Dedifferentiated amniotic fluid mesenchymal stem cell (primary cell): ENCODE results near the gene ASIC1.
"Not testable (repeated sequence)": the region's sequence is repeated elsewhere in the genome, so short reads cannot be mapped to it uniquely, and the experiment has no call there.

Experiments
- DNase-seq: peaks from one replicate; pipeline ENCODE4 v3.0.0-alpha.2; 2016; ENCODE audit errors: extremely low spot score

ASIC1 gene

DNA sequence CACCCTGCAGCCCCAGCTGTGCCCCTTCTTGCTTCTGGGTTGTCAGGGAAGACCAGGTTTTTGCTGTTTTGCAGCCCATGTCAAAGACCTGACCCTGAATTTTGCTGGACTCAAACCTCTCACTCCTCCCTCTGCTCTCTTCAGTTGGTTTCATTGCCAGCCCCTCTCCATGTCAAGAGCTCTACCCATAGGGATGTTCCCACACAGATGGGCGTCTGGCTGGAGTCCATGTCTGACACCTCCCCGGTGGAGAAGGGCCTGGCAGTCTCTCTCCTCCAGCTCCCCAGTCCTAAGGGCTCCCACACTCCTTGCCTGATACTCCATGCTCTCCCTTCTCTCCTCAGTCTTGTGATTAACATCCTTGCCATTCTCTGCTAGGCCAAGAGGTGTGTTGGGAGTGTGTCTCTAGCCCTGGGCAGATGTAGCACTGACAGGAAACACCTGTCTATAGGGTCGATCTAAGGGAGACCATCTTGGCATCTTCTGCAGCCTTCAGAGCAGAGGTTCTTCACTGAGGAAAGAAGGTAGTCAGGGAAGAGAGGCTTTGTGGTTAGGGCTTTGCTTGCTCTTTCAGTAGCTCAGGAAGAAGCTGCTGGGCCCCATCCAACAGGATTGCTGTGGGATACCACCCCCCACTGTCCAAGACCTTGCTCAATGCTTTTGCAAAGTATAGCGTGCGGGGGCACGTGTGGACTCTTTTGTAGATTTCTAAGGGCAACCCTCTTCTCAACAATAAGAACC is 4.7 kb downstream of the ASIC1 start:
- DNase-seq = no peak

DNA sequence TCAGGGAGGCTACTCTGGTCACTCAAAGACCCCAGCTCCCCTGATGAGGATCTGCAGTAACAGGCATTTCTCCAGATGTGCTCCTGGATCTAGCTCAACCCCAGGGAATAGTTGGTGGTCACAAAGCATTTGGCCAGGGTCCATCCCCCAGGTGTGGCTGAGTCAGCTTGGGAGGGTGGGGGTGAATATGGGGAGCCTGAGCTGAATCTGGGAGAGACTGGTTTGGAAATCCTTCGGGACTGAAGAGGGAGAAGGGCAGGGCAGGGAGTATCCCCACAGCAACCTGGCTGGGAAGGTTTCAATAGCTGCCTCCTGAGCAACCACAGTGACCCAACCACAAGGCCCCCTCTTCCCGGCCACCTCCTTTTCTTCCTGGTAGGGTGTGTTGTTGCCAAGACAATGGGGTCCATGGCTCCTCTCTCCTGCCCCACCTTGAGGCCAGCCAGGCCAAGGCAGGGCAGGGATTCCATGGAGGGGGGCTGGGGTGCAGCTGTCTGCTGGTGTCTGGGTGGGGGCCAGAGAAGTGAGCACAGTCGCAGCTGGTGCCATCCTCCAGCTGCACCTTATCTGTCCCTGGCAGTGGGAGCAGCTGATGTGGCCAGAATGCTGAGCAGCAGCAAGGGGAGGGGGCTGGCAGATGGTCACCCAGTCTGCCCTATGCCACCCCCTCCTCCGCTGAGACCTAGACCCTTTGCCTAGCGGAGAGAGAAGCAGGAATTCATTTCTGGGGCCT is 5.5 kb downstream of the ASIC1 start:
- DNase-seq = no peak

DNA sequence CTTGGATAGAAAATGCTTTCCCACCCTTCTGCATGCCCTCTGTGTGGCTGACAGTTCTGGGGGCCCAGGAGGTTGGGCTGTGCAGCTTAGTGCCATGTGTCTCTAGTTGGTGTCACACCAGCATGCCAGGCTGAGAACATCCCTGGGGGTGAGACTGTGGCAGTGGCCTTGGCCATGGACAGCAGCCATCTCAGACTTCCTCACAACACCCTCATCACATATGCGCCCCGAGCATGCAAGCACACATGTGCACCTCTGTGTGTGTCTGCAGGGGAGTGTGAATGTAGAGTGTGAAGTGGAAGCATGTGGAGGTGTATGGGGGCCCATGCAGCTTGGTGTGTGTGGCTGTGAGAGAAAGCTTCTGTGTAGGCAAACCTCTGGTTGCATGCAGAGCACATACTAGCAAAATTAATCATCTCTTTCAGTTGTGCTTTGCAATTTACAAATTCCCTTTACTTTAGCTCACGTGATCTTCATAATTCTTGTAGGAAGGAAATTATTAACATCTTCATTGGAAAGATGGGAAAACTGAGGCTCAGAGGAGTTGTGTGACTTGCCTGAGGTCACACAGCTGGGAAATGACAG is 8.4 kb downstream of the ASIC1 start:
- no peak for DNase-seq

DNA sequence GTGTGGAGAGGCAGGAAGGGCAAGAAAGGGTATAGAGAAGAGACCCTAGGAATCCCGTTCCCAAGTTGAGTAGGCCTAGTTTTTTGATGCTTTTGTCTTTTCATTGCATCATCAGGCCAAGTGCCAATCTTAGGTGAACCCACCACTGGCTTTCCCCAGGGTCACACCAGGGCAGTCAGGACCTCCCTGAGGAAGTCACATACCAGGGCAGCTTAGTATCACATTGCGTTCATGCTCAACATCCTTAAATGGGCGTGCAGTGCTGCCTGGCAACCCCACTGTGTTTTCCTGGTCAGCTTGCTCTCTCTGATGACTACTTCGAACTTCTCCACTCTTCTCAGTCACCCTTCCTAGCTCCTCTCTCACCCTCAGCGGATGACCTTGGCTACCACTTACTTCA is 9.0 kb downstream of the ASIC1 start:
- DNase-seq = peak; percentile 81

DNA sequence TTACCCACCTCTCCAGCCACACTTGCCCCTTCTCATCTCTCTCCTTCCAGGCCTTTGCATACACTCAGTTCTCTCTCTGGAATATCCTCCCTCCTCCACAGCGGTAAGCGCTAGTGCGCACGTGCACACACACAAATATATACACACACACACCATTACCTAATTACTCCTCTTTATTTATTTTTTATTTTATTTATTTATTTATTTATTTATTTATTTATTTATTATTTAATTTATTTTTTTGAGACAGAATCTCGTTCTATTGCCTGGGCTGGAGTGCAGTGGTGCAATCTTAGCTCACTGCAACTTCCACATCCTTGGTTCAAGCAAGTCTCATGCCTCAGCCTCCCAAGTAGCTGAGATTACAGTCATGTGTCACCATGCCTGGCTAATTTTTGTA is 11.7 kb downstream of the ASIC1 start:
- no peak for DNase-seq

DNA sequence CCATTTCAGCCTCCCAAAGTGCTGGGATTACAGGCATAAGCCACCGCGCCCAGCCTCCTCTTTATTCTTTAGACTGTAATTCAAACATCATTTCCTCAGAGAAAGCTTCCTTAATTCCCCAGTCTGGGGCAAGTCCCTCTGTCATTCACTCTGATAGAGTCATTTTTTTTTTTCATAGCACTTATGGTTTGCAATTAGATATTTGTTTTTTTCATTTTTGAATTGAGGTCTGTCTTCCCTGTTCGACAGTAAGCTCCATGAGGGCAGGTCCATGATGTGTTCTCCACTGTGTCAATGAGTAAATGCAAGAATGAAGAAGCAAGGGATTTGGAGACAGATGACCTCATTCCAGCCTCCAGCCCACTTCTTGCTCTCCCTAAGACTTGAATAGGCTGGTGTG is 12.1 kb downstream of the ASIC1 start:
- no peak for DNase-seq

DNA sequence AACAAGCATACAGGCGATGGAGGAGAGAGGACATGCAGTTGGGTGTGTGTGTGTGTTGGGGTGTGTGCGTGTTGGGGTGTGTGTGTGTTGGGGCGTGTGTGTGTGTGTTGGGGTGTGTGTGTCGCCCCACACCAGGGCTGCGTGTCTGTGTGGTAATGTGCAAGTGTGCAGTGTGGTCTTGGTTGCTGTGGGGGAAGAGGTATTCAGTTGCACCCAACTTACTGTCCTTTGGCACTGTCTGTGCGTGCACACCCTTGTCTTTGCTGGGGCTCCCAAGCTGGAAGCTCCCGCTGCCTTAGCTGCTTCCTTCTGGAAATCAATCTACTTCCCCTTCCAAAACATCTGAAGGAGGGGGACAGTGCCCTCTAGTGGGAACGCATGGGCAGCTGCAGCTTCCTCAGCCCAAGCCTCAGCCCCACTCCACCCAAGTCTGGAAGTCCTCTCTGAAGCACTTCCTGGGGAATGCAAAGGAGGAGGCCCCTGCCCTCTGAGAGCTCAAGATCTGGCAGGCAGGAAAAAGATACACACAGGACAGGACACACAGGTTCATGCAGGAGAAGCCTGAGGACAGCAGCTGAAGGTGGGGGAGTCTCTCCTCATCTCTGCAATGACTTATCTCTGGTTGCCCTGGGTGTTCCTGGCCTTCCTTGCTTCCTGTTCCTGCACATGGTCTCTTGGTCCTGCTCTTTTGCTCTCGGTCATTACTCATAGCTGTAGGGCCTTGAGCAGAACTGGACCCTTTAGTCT is 13.1 kb downstream of the ASIC1 start:
- DNase-seq = peak; percentile 87

DNA sequence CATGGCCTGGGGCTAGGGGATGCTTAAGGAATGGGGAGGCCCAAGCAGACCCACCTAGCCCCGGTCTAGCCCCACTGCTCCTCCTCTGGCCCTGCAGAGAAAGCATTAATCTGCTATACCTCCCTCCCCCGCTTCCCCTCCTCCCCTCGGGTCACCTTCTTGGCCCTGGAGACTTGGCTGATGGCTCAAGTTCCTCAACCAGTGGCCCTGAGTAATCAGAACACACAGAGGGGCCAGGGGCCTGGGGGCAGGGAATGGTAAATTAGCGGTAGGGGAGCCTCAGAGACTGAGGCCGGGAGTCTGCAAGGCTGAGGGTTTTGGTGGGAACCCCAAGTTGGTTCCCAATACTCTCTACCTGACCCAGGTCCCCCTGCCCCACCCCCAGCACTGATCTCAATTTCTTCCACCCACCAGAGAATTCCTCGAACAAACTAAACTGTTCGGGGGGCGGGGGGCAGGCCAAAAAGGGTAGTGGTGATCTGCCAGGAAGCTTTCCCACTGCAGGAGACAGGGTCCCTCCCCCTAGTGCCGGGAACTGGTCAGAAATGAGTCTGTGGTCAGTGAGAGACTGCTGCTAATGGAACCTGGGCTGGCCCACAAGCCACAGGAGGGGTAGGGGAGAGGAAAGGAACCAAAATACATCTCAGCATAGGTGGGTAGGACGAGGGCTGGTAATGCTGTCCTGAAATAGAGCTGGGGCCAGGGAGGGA is 15.0 kb downstream of the ASIC1 start:
- no peak for DNase-seq

DNA sequence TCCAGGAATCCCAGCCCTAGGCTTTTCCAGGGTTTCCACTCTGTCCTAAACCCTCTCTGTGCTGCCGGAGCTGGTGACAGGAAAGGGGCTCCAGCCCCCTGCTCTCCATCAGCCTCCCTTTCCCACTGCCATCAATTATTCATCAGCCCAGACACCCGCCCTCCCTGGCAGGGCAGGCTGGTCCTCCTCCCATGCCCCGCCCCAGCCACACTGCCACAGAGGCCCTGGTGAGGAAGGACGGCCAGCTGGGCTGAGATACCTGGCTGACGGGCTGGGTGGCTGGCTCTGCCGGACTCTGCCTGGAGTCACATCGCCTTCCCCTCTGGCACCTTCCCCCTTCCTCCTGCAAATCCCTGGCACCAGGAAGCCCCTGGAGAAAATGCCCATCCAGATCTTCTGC is 15.8 kb downstream of the ASIC1 start:
- DNase-seq = no peak

DNA sequence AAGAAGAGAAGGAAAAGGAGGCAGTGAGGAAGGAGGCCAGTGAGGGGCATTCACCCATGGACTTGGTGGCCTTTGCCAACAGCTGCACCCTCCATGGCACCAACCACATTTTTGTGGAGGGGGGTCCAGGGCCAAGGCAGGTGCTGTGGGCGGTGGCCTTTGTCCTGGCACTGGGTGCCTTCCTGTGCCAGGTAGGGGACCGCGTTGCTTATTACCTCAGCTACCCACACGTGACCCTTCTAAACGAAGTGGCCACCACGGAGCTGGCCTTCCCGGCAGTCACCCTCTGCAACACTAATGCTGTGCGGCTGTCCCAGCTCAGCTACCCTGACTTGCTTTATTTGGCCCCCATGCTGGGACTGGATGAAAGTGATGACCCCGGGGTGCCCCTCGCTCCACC is 16.3 kb downstream of the ASIC1 start:
- no peak for DNase-seq

DNA sequence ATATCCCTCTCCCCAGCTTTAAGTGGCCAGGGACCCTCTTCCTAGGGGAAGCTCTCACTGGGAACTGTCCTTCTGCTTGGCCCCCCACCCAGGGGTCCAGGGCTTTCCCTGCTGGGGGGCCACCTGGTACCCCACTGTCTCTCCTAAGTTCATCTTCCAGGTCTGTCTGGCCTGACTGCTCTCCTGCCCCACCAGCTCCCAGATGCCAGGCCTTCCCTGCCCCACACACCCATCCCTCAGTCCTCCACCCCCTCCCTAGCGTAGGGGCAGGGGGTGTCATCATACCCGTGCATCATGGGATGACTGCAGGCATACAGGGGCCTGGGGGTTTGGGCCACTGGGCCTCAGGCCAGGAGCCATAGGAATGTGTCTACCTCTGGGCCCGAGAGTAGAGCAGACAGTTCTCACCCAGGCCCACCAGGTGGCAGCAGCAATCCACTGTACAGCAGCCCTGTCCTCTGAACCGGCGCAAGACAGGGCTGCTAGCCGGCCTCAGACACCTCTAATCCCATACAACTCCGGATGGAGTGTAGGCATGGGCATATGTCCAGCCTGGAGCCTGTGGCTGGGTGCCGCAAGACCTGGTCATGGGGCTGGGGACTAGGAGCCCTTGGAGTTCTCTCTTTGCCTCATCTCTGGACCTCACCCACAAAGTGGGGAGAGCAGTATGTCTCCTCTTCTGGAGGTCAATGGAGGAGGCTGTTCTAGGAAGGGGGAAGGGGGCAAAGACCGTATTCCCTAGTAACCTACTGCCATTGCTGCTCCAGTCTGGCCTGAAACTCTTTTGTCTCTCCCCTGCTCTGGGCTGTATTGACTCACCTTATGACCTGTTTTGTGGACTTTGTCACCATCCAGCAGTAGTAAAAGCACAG is 17.8 kb downstream of the ASIC1 start:
- peak; percentile 81 for DNase-seq

DNA sequence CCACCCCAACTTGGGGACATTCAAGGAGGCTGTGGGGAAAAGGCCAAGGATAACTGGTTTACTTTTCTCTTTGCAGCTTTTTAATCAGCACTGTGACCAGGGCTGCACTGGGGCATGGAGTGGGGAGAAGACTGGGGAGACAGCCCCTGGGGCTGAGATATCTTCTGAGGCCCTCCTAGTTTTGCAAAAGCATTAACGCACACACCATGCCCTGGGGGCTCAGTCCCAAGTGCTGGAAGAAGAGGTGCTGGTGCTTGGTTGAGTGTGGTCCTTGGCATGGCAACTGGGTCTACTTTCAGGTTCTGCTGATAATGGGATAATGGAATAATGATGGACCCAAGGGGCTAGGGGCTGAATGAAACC is 18.4 kb downstream of the ASIC1 start:
- no peak for DNase-seq

DNA sequence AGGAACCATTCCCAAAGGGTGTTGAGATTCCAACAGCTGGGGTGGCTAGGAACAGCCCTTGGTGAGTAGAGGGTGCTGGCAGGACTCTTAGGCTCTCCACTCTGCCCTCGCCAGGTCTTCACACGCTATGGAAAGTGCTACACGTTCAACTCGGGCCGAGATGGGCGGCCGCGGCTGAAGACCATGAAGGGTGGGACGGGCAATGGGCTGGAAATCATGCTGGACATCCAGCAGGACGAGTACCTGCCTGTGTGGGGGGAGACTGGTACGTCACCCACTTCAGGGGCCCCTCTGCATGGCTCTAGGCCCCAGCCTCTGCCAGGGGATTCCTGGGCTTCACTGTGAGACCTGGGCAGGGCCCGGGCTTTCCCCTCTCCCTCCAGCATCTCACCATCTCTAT is 19.7 kb downstream of the ASIC1 start:
- DNase-seq = no peak

DNA sequence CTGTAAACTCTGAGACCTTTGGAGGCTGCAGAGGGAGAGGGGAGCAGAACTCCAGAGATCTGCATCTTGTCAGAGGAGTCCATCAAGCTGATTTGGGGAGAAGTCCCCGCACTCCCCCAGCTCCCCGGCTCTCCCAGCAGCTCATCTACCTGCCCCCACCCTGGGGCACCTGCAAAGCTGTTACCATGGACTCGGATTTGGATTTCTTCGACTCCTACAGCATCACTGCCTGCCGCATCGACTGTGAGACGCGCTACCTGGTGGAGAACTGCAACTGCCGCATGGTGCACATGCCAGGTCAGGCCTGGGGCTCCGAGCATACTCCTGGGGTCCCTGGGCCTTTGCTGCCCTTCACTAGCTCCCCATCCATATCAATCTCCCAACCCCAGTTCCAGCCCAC is 20.9 kb downstream of the ASIC1 start:
- no peak for DNase-seq

DNA sequence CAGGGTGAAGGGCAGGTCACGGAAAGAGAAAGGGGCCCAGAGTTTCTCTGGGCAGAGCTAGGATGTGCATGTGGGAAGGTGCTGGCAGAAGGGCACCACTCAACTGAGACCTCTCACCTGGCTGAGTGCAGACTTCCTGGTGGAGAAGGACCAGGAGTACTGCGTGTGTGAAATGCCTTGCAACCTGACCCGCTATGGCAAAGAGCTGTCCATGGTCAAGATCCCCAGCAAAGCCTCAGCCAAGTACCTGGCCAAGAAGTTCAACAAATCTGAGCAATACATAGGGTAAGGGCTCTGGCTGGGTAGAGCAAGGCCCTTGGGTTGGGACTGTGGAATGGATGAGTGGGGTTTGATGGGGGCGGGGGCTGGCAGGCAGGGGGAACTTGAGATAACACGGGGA is 22.4 kb downstream of the ASIC1 start:
- DNase-seq = no peak

DNA sequence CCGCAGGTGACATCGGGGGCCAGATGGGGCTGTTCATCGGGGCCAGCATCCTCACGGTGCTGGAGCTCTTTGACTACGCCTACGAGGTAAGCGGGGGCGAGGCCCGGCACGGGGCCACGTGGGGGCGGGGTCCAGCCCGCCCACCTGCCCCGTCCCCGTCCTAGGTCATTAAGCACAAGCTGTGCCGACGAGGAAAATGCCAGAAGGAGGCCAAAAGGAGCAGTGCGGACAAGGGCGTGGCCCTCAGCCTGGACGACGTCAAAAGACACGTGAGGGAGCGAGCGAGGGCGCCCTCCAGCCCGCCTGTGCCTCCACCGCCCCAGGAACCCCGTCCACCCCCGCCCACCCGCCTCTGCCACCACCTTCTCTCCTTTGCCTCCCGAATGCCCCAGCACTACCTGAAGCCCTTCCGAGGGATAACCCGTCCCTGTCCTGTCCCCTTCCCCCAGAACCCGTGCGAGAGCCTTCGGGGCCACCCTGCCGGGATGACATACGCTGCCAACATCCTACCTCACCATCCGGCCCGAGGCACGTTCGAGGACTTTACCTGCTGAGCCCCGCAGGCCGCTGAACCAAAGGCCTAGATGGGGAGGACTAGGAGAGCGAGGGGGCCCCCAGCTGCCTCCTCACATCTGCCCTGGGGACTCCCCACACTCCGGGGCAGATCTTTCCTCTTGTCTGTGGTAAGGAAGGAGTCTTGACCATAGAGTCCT is 23.9 kb downstream of the ASIC1 start:
- no peak for DNase-seq

DNA sequence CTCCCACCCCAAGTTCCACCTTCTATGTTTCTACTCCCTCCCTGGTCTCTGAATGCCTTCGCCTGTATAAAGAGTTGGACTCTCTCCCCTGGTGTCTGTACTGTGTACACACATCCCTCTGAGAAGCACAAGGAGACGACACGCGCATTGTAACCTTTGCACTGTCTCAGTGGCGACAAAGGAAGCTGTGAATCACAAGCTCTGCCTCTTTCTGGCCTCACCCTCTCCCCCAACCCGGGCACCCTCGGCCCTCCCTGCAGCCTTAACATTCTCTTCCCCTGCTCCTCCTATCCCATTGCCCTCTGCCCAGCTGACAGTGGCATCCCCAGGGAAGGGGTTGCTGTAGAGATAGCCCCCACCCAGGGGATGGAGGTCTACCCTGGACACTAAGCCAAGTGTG is 25.2 kb downstream of the ASIC1 start:
- no peak for DNase-seq

DNA sequence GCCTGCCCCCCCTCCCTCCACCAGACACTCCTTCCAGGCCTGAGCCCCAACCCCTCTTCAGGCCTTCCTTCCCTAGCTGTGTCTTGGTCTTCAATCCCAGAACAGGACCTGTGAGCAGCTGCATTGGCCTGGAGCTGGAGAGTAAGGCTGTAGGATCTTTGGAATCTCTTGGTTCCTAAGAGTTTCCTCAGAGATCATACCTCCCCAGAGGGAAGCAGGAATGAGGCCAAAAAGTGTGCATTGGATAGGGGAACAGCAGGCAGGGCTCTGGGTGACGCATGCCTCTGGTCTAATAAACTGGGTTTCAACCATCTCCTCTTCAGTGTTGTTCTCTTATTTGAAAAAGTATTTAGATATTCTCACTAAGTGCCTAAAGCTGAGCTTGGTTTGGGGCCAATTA is 25.9 kb downstream of the ASIC1 start:
- DNase-seq = no peak

DNA sequence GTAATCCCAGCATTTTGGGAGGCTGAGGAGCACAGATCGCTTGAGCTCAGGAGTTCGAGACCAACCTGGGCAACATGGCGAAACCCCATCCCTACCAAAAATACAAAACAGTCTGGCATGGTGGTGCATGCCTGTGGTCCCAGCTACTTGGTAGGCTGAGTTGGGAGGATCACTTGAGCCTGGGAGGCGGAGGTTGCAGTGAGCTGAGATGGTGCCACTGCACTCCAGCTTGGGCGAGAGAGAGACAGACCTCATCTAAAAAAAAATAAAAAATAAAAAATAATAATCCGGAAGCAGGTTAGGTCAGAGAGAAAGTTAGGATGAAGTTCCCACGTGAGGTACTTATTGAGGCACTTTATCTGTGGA is 27.0 kb downstream of the ASIC1 start:
- not testable (repeated sequence) for DNase-seq
